NK-92 (cell line): ENCODE measurements around the gene KCNE1.

ENCODE experiments used
- DNase-seq: peaks from one replicate; lab custom pipeline; 2025; ENCODE audit not compliant: unreplicated experiment; lab: John Stamatoyannopoulos, UW

Gene KCNE1

GRCh38 chr21:34536311-34536710 is 24.3 kb upstream of the KCNE1 start:
- no peak for DNase-seq

GRCh38 chr21:34535886-34536285 is 23.9 kb upstream of the KCNE1 start:
- no peak for DNase-seq

- no peak for DNase-seq
Observed at GRCh38 chr21:34534522-34534921, 22.5 kb upstream of the KCNE1 start.

- DNase-seq, result no peak
Observed at GRCh38 chr21:34533938-34534337, 21.9 kb upstream of the KCNE1 start.

GRCh38 chr21:34531399-34531798 is 19.4 kb upstream of the KCNE1 start:
- DNase-seq, result no peak

- no peak for DNase-seq
Observed at GRCh38 chr21:34530261-34530660, 18.3 kb upstream of the KCNE1 start.

GRCh38 chr21:34528131-34528561 is 16.1 kb upstream of the KCNE1 start:
- DNase-seq, result no peak

- DNase-seq, result no peak
Observed at GRCh38 chr21:34526618-34527290, 14.7 kb upstream of the KCNE1 start.

- DNase-seq, result no peak
Observed at GRCh38 chr21:34526241-34526617, 14.2 kb upstream of the KCNE1 start.

GRCh38 chr21:34524646-34525601 is 12.9 kb upstream of the KCNE1 start:
- no peak for DNase-seq

GRCh38 chr21:34523019-34523555 is 11.1 kb upstream of the KCNE1 start:
- DNase-seq, result no peak

GRCh38 chr21:34522284-34522683 is 10.3 kb upstream of the KCNE1 start:
- DNase-seq, result no peak

- DNase-seq, result no peak
Observed at GRCh38 chr21:34521561-34521960, 9.6 kb upstream of the KCNE1 start.

- DNase-seq, result no peak
Observed at GRCh38 chr21:34520764-34521508, 8.9 kb upstream of the KCNE1 start.

- DNase-seq, result no peak
Observed at GRCh38 chr21:34520281-34520680, 8.3 kb upstream of the KCNE1 start.

- no peak for DNase-seq
Observed at GRCh38 chr21:34519694-34520093, 7.7 kb upstream of the KCNE1 start.

- no peak for DNase-seq
Observed at GRCh38 chr21:34519016-34519415, 7.0 kb upstream of the KCNE1 start.

- no peak for DNase-seq
Observed at GRCh38 chr21:34518301-34518700, 6.3 kb upstream of the KCNE1 start.

- DNase-seq, result no peak
Observed at GRCh38 chr21:34517491-34518245, 5.7 kb upstream of the KCNE1 start.

GRCh38 chr21:34517039-34517438 is 5.0 kb upstream of the KCNE1 start:
- DNase-seq, result no peak
